ENCODE results near the gene NRCAM. TPM values are rescaled to one million over a fixed set of nuclear protein-coding genes. Genes with fewer than 3 reads are reported as not detected.
"Not testable (repeated sequence)": the region's sequence is repeated elsewhere in the genome, so short reads cannot be mapped to it uniquely, and the experiment has no call there.

Gene NRCAM
- total RNA-seq, 1 experiment from 2014 or later: not detected

- no peaks in the 10 kb centered on the region for H3K79me2 ChIP-seq (ENCODE audit: low read length)
Observed at GRCh38 chr7:108266035-108266434, 190.2 kb downstream of the NRCAM start.

DNA sequence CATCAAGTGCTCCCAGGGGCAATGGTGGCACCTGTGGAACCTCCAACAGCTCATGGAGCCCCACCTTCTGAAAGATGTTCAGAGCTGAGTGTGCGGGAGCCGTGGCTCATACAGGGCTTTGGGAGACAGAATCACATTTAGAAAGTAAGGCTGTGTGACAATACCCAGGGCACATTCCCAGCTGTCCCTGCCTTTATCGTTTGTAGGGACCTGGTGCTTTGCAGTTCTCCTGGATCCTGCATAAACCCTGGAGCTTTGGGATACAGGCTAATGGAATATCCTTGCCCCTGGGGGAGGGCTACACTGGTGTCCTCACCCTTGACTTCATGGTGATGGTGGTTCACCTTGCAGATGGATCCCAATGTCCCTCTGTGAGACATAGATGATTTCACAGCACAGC, 191.2 kb downstream of the NRCAM start:
- H2AFZ ChIP-seq (ENCODE audit: low read length): no peak overlapping the region
- H3K4me2 ChIP-seq (ENCODE audit: low read depth, low read length, poor library complexity, severe bottlenecking): no peak overlapping the region
- H3K4me1 ChIP-seq (ENCODE audit: low read length): no peaks in the 10 kb centered on the region
- no peaks in the 10 kb centered on the region for H3K9me2 ChIP-seq (replicated peaks; ENCODE audit: insufficient read depth, low read length)
- H3K27me3 ChIP-seq (ENCODE audit: low read length): no peaks in the 10 kb centered on the region
- no peaks in the 10 kb centered on the region for H3K79me2 ChIP-seq (ENCODE audit: low read length)
- H3K4me3 ChIP-seq (ENCODE audit: low read length): no peak overlapping the region
- no peaks in the 10 kb centered on the region for H4K20me1 ChIP-seq (ENCODE audit: insufficient read depth, low read depth, low read length)
- DNase-seq: no peak
- no peak overlapping the region for H3K27ac ChIP-seq (ENCODE audit: low read length)
- no peak overlapping the region for H3K9ac ChIP-seq (ENCODE audit: low read length)
- no peaks in the 10 kb centered on the region for H3K36me3 ChIP-seq (ENCODE audit: insufficient read depth, low read length)
- no peaks in the 10 kb centered on the region for H3K9me3 ChIP-seq (ENCODE audit: low read length)

More at GRCh38 chr7:108266035-108266434, 190.2 kb downstream of the NRCAM start:
- no peak overlapping the region for H3K4me2 ChIP-seq (ENCODE audit: low read depth, low read length, poor library complexity, severe bottlenecking)
- H3K9ac ChIP-seq (ENCODE audit: low read length): no peak overlapping the region
- H3K9me2 ChIP-seq (replicated peaks; ENCODE audit: insufficient read depth, low read length): no peaks in the 10 kb centered on the region
- no peaks in the 10 kb centered on the region for H3K36me3 ChIP-seq (ENCODE audit: insufficient read depth, low read length)
- no peaks in the 10 kb centered on the region for H4K20me1 ChIP-seq (ENCODE audit: insufficient read depth, low read depth, low read length)
- no peak overlapping the region for H3K27ac ChIP-seq (ENCODE audit: low read length)
- H2AFZ ChIP-seq (ENCODE audit: low read length): no peak overlapping the region
- H3K4me1 ChIP-seq (ENCODE audit: low read length): no peaks in the 10 kb centered on the region; the same call in 1 of the 2 replicates
- H3K4me3 ChIP-seq (ENCODE audit: low read length): no peak overlapping the region
- H3K9me3 ChIP-seq (ENCODE audit: low read length): no peaks in the 10 kb centered on the region
- no peaks in the 10 kb centered on the region for H3K27me3 ChIP-seq (ENCODE audit: low read length)
- no peak for DNase-seq

- Histone ChIP-seq H3K36me3 (ENCODE audit: insufficient read depth, low read length) (no peaks in the 10 kb centered on the region), H4K20me1 (ENCODE audit: insufficient read depth, low read depth, low read length) (no peaks in the 10 kb centered on the region)
- DNase-seq: no peak
Observed at GRCh38 chr7:108263425-108263824, 192.8 kb downstream of the NRCAM start.

DNA sequence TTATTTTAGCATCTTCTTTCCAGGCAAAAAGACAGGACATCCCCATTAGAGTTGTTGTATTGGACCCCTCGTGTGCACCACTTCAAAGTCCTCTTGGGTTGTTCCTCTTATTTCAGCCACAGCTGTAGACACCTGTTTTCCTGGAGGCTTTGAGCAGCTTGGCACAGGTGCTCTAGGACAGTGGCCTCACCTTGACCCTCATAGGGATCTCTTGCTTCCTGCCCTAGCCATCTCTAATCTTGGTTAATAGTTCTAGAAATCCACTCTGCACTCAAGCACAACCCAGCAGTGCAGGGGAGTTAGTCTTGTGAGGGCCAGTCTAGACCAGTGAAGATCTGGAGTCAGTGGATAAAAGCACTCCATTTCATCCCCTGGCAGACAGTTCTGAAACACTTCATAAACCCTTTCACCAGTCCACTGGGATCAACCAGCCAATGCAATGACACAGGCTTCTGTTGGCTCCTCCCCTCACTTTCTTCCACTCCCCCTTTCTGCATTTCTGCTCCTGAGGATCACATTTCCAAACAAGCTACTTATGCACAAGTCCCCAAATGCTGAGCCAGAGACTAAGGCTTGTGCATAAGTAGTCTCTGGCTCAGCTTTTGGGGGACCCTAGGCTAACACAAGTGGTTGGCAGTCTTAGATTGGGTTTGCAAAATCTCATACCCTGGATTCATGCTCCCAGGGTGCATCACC, 194.5 kb downstream of the NRCAM start:
- H3K9me3 ChIP-seq (ENCODE audit: low read length): no peaks in the 10 kb centered on the region
- no peak for DNase-seq
- no peak overlapping the region for H3K4me2 ChIP-seq (ENCODE audit: low read depth, low read length, poor library complexity, severe bottlenecking)
- no peaks in the 10 kb centered on the region for H3K27me3 ChIP-seq (ENCODE audit: low read length)
- H2AFZ ChIP-seq (ENCODE audit: low read length): no peak overlapping the region
- H3K9me2 ChIP-seq (replicated peaks; ENCODE audit: insufficient read depth, low read length): no peaks in the 10 kb centered on the region
- no peaks in the 10 kb centered on the region for H3K36me3 ChIP-seq (ENCODE audit: insufficient read depth, low read length)
- H3K27ac ChIP-seq (ENCODE audit: low read length): no peak overlapping the region
- no peak overlapping the region for H3K9ac ChIP-seq (ENCODE audit: low read length)
- no peaks in the 10 kb centered on the region for H3K79me2 ChIP-seq (ENCODE audit: low read length)
- H3K4me1 ChIP-seq (ENCODE audit: low read length): no peaks in the 10 kb centered on the region
- H3K4me3 ChIP-seq (ENCODE audit: low read length): no peak overlapping the region
- H4K20me1 ChIP-seq (ENCODE audit: insufficient read depth, low read depth, low read length): no peaks in the 10 kb centered on the region

More at GRCh38 chr7:108263425-108263824, 192.8 kb downstream of the NRCAM start:
- no peak overlapping the region for H3K27ac ChIP-seq (ENCODE audit: low read length)
- H2AFZ ChIP-seq (ENCODE audit: low read length): no peak overlapping the region
- H3K4me2 ChIP-seq (ENCODE audit: low read depth, low read length, poor library complexity, severe bottlenecking): no peak overlapping the region
- no peaks in the 10 kb centered on the region for H3K27me3 ChIP-seq (ENCODE audit: low read length)
- H3K4me1 ChIP-seq (ENCODE audit: low read length): no peaks in the 10 kb centered on the region
- no peaks in the 10 kb centered on the region for H3K79me2 ChIP-seq (ENCODE audit: low read length)
- no peaks in the 10 kb centered on the region for H3K9me3 ChIP-seq (ENCODE audit: low read length)
- H3K4me3 ChIP-seq (ENCODE audit: low read length): no peak overlapping the region
- no peaks in the 10 kb centered on the region for H3K9me2 ChIP-seq (replicated peaks; ENCODE audit: insufficient read depth, low read length)
- H3K9ac ChIP-seq (ENCODE audit: low read length): no peak overlapping the region

DNA sequence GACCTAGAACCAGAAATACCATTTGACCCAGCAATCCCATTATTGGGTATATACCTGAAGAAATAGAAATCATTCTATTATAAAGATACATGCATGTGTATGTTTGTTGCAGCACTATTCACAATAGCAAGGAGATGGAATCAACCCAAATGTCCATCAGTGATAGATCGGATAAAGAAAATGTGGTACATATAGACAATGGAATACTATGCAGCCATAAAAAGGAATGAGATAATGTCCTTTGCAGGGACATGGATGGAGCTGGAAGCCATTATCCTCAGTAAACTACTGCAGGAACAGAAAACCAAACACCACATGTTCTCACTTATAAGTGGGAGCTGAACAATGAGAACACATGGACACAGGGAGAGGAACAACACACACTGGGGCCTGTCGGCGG, 196.8 kb downstream of the NRCAM start:
- not testable (repeated sequence) for H3K9me3 ChIP-seq (ENCODE audit: low read length); H3K4me3 ChIP-seq (ENCODE audit: low read length); H3K36me3 ChIP-seq (ENCODE audit: insufficient read depth, low read length); H3K9ac ChIP-seq (ENCODE audit: low read length); H3K4me1 ChIP-seq (ENCODE audit: low read length); H3K27ac ChIP-seq (ENCODE audit: low read length); H3K79me2 ChIP-seq (ENCODE audit: low read length); H2AFZ ChIP-seq (ENCODE audit: low read length); DNase-seq; H3K4me2 ChIP-seq (ENCODE audit: low read depth, low read length, poor library complexity, severe bottlenecking); H3K27me3 ChIP-seq (ENCODE audit: low read length); H3K9me2 ChIP-seq (replicated peaks; ENCODE audit: insufficient read depth, low read length); H4K20me1 ChIP-seq (ENCODE audit: insufficient read depth, low read depth, low read length)

DNA sequence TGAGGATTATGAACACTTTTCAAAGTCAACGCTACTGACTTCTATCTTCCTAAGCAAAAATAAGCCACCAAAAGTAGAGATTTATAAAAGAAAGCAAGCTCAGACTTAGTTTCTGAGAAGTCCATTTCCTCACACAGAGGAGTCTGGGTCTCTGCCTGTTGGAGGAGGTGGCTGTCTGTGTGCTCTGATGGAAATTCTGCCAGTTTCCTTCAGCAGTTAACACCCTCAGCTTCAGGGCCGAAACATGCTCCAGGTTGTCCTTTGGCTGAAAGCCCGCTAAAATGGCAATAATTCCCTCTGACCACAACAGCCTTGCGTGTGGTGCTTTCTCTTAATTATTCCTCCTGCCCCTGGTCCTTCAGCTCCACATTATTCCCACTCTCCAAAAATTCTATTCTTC, 198.3 kb downstream of the NRCAM start:
- Histone ChIP-seq H4K20me1 (ENCODE audit: insufficient read depth, low read depth, low read length) (no peaks in the 10 kb centered on the region), H3K9me2 (replicated peaks; ENCODE audit: insufficient read depth, low read length) (no peaks in the 10 kb centered on the region), H3K9ac (ENCODE audit: low read length) (no peak overlapping the region), H3K27me3 (ENCODE audit: low read length) (no peaks in the 10 kb centered on the region), H3K27ac (ENCODE audit: low read length) (no peak overlapping the region), H3K79me2 (ENCODE audit: low read length) (no peaks in the 10 kb centered on the region), H2AFZ (ENCODE audit: low read length) (no peak overlapping the region), H3K9me3 (ENCODE audit: low read length) (no peaks in the 10 kb centered on the region), H3K36me3 (ENCODE audit: insufficient read depth, low read length) (no peaks in the 10 kb centered on the region), H3K4me3 (ENCODE audit: low read length) (no peak overlapping the region), H3K4me2 (ENCODE audit: low read depth, low read length, poor library complexity, severe bottlenecking) (no peak overlapping the region), H3K4me1 (ENCODE audit: low read length) (no peaks in the 10 kb centered on the region)
- DNase-seq: no peak

DNA sequence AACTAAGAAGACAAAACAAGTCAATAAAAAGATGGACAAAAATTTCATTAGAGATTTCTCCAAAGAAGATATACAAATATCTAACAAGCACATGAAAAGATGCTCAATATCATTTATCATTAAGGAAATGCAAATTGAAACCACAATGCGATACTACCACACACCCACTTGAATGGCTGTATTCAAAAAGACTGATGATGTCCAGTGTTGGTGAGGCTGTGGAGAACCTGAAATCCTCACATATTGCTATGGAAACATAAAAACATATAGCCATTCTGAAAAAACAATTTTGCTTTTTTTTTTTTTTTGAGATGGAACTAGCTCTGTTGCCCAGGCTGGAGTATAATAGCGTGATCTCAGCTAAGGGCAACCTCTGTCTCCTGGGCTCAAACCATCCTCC, 202.0 kb downstream of the NRCAM start:
- Histone ChIP-seq H3K79me2 (ENCODE audit: low read length) (no peaks in the 10 kb centered on the region), H3K4me1 (ENCODE audit: low read length) (no peaks in the 10 kb centered on the region), H3K4me2 (ENCODE audit: low read depth, low read length, poor library complexity, severe bottlenecking) (no peak overlapping the region), H3K9ac (ENCODE audit: low read length) (no peak overlapping the region), H4K20me1 (ENCODE audit: insufficient read depth, low read depth, low read length) (no peaks in the 10 kb centered on the region), H3K36me3 (ENCODE audit: insufficient read depth, low read length) (no peaks in the 10 kb centered on the region), H3K9me2 (replicated peaks; ENCODE audit: insufficient read depth, low read length) (no peaks in the 10 kb centered on the region), H3K27ac (ENCODE audit: low read length) (no peak overlapping the region), H3K27me3 (ENCODE audit: low read length) (no peaks in the 10 kb centered on the region), H3K4me3 (ENCODE audit: low read length) (no peak overlapping the region), H2AFZ (ENCODE audit: low read length) (no peak overlapping the region), H3K9me3 (ENCODE audit: low read length) (no peaks in the 10 kb centered on the region)
- DNase-seq: no peak

DNA sequence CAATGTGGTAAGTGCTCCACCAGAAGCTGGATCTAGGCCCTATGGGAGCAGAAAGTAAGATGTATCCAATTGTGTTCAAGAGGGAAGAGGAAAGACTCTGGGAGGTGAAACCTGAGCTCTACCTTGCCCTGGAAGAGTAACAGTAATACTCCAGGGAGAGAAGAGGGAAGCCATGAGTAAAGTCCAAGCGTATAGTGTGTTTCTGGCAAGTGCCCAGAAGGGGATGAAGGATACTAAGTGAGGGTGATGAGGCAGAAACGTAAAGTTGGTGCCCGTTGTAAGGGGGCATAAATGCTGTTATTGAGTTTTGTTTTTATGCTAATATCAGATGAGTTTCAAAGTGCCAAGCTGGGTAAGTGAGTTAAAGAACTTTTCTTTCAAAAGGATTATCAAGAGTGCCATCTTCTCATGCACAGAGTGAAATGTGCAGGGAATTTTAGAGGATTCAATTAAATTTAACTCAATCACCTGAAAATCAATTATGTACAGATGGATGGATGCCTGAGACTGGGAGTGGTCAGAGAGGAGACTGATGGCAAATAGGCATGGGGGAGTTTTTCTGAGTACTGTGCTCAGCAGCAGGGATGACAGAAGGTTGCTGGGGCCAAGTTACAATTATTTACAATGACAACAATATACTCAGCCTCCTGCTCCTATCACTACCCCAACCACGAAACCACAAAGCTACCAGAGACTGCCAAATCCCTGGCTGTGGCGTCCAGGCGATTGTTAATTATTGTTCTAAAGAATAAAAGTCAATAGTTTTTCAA, 202.8 kb downstream of the NRCAM start:
- Histone ChIP-seq H4K20me1 (ENCODE audit: insufficient read depth, low read depth, low read length) (no peaks in the 10 kb centered on the region), H3K27ac (ENCODE audit: low read length) (no peak overlapping the region), H3K9me2 (replicated peaks; ENCODE audit: insufficient read depth, low read length) (no peaks in the 10 kb centered on the region), H3K9ac (ENCODE audit: low read length) (no peak overlapping the region), H2AFZ (ENCODE audit: low read length) (no peak overlapping the region), H3K27me3 (ENCODE audit: low read length) (no peaks in the 10 kb centered on the region), H3K79me2 (ENCODE audit: low read length) (no peaks in the 10 kb centered on the region), H3K4me2 (ENCODE audit: low read depth, low read length, poor library complexity, severe bottlenecking) (no peak overlapping the region), H3K4me3 (ENCODE audit: low read length) (no peak overlapping the region), H3K9me3 (ENCODE audit: low read length) (no peaks in the 10 kb centered on the region), H3K36me3 (ENCODE audit: insufficient read depth, low read length) (no peaks in the 10 kb centered on the region), H3K4me1 (ENCODE audit: low read length) (no peaks in the 10 kb centered on the region)
- DNase-seq: no peak
